ENCODE results near the gene RLBP1.

DNA sequence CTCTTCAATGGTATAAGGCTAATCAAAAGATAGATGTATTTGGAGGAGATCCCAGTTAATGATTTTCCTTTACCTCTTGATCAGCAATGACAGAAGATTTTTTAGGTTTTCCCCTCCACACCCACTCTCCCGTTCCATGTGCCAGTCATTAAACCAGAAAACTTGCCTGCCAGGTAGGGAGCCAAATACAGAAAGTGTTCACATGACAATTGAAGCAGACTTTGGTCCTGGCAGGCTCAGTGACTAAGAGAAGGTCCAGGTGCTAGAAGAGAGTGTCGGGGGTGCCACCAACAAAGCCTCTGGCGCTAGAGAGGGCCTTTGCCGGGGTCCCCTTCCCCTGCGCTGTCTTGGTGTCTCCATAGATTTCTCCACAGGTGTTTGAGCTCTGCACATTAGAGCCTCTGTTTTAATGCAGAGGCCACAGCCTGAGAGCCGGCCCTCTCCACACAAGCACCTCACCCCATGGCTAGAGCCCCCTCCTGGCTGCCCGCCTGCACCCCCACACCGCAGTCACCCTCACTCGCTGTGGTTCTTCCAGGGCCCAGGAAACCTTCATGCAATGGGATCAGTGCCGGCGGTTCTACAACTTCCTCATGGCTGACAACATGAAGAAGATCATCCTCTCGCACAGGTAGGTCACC is 36.4 kb downstream of the RLBP1 start:
- TF ChIP-seq CTCF (IDR thresholded peaks at IDR 0.05 in 2 of 3, conservative IDR thresholded peaks at IDR 0.05 in 1 of 3; ENCODE audit: control insufficient read depth in 2 of 3, extremely low read depth in 1 of 3, insufficient read depth in 1 of 3, low read depth in 3 of 3, low read length in 3 of 3) (no peak), ELK1 (IDR thresholded peaks at IDR 0.05; ENCODE audit: low read depth, low read length) (no peak), TAF1 (IDR thresholded peaks at IDR 0.05; ENCODE audit: borderline replicate concordance, low read depth, low read length) (no peak)
- TF ChIP-seq, protein P1, sequence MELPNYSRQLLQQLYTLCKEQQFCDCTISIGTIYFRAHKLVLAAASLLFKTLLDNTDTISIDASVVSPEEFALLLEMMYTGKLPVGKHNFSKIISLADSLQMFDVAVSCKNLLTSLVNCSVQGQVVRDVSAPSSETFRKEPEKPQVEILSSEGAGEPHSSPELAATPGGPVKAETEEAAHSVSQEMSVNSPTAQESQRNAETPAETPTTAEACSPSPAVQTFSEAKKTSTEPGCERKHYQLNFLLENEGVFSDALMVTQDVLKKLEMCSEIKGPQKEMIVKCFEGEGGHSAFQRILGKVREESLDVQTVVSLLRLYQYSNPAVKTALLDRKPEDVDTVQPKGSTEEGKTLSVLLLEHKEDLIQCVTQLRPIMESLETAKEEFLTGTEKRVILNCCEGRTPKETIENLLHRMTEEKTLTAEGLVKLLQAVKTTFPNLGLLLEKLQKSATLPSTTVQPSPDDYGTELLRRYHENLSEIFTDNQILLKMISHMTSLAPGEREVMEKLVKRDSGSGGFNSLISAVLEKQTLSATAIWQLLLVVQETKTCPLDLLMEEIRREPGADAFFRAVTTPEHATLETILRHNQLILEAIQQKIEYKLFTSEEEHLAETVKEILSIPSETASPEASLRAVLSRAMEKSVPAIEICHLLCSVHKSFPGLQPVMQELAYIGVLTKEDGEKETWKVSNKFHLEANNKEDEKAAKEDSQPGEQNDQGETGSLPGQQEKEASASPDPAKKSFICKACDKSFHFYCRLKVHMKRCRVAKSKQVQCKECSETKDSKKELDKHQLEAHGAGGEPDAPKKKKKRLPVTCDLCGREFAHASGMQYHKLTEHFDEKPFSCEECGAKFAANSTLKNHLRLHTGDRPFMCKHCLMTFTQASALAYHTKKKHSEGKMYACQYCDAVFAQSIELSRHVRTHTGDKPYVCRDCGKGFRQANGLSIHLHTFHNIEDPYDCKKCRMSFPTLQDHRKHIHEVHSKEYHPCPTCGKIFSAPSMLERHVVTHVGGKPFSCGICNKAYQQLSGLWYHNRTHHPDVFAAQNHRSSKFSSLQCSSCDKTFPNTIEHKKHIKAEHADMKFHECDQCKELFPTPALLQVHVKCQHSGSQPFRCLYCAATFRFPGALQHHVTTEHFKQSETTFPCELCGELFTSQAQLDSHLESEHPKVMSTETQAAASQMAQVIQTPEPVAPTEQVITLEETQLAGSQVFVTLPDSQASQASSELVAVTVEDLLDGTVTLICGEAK (IDR thresholded peaks at IDR 0.05; ENCODE audit: borderline replicate concordance): no peak
